Neural cell (in vitro differentiated cells): Measurements from ENCODE around the gene MSI2.

ENCODE experiments used
- CTCF ChIP-seq: fragments of 450-650 bp; IDR thresholded peaks from 2 replicates; pipeline ENCODE4 v1.5.1; 2014; ENCODE audit warnings: antibody characterized with exemption, mild to moderate bottlenecking, moderate library complexity; ENCODE audit not compliant: poor library complexity, severe bottlenecking
- RAD21 ChIP-seq: fragments of 450-650 bp; conservative IDR thresholded peaks from 2 replicates; pipeline ENCODE4 v1.6.1; 2014; ENCODE audit warnings: antibody characterized with exemption, mild to moderate bottlenecking, moderate library complexity

DNA sequence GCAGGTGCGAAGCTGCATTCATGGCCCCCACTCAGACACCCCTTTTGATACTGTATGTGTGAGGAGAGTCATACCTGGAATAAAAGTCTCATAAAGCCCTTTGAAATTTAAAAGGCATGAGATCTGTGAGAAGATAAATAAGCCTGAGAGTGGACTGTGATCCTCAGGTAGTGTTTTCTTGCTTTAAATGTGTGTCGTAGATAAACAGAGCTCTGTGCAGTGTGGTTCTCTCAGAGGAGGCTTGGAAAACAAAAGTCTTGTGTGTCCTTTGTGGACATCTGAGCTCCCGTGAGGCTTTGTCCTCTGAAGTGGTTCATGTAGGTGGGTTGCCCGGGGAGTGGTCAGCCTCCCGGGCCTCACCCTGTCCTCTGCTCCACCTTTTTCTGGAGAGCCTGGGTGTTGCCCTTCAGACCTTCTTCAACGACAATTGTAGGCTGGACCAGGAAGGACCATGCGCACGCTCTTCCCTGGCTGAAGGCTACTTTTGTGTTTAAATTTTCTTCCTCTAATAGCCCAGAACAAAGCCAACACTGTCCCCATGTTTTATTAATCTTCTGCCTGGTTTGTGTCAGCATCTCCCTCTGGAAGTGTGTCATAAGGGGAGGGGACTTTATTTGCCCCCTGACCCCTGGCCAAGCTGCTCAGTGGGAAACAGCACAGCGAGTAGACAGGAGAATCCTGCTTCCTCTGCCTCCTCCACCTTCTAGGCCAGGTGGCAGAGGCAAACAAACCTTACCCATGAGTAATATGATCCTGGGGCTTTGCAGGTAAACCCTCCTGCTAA, 151.2 kb downstream of the MSI2 start:
- TF ChIP-seq CTCF (no peak), RAD21 (no peak)
